ENCODE measurements around the gene ALOX5. TPM values are rescaled to one million over a fixed set of nuclear protein-coding genes. Genes with fewer than 3 reads are reported as not detected.
"Not testable (repeated sequence)": the region's sequence is repeated elsewhere in the genome, so short reads cannot be mapped to it uniquely, and the experiment has no call there.

Gene ALOX5
- total RNA-seq, 1 experiment from 2014 or later = 6.1 TPM

GRCh38 chr10:45348196-45348765 lies 25.7 kb upstream of the ALOX5 start:
- H3K4me3 ChIP-seq (replicated peaks in 1 of 2; ENCODE audit: low read depth in 1 of 2, low read length in 2 of 2); H3K4me1 ChIP-seq (ENCODE audit: control insufficient read depth in 1 of 2, insufficient read depth in 2 of 2, low read length in 2 of 2); intact Hi-C loops (cut with micrococcal nuclease); BruUV-seq (replicated peaks); H3K9ac ChIP-seq (ENCODE audit: low read length); H3K27me3 ChIP-seq (ENCODE audit: insufficient read depth, low read length); H3K9me3 ChIP-seq (ENCODE audit: control insufficient read depth in 1 of 2, insufficient read depth in 1 of 2, low read depth in 1 of 2, low read length in 2 of 2); DNase-seq (ENCODE audit: low read depth, low spot score); H2AFZ ChIP-seq (ENCODE audit: low read depth, low read length, poor library complexity, severe bottlenecking); H3K4me2 ChIP-seq (ENCODE audit: low read length); POLR2A ChIA-PET; H3K36me3 ChIP-seq (ENCODE audit: control insufficient read depth in 1 of 2, insufficient read depth in 2 of 2, low read length in 2 of 2); H4K20me1 ChIP-seq (ENCODE audit: insufficient read depth); RAD21 ChIA-PET (ENCODE audit: low non-redundant PET in 1 of 2, low total read pairs in 2 of 2, uncharacterized antibody in 2 of 2, unreplicated experiment in 2 of 2); H3K79me2 ChIP-seq (ENCODE audit: insufficient read depth, low read length); ATAC-seq; H3K9me2 ChIP-seq (ENCODE audit: insufficient read depth); H3K27ac ChIP-seq (ENCODE audit: low read depth, low read length); CTCF ChIA-PET: not testable (repeated sequence)

- no peaks in the 10 kb centered on the region for H3K9me3 ChIP-seq (ENCODE audit: control insufficient read depth in 1 of 2, insufficient read depth in 1 of 2, low read depth in 1 of 2, low read length in 2 of 2)
- ChIA-PET CTCF (no interaction called here), POLR2A (no interaction called here), RAD21 (ENCODE audit: low non-redundant PET in 1 of 2, low total read pairs in 2 of 2, uncharacterized antibody in 2 of 2, unreplicated experiment in 2 of 2) (no interaction called here)
- H3K79me2 ChIP-seq (ENCODE audit: insufficient read depth, low read length) = no peaks in the 10 kb centered on the region
- intact Hi-C loops (cut with micrococcal nuclease) = no loop called here
- DNase-seq (ENCODE audit: low read depth, low spot score) (no peak), ATAC-seq (no peak)
- no TSS peak for BruUV-seq (replicated peaks)
- no peak overlapping the region for H3K4me2 ChIP-seq (ENCODE audit: low read length)
- H3K27ac ChIP-seq (ENCODE audit: low read depth, low read length) = no peak overlapping the region
- no peak overlapping the region for H2AFZ ChIP-seq (ENCODE audit: low read depth, low read length, poor library complexity, severe bottlenecking)
- no peaks in the 10 kb centered on the region for H3K4me1 ChIP-seq (ENCODE audit: control insufficient read depth in 1 of 2, insufficient read depth in 2 of 2, low read length in 2 of 2)
- H4K20me1 ChIP-seq (ENCODE audit: insufficient read depth) = no peaks in the 10 kb centered on the region
- no peak overlapping the region for H3K9ac ChIP-seq (ENCODE audit: low read length)
- peaks cover 41% of the 10 kb centered on the region for H3K27me3 ChIP-seq (ENCODE audit: insufficient read depth, low read length)
- H3K36me3 ChIP-seq (ENCODE audit: control insufficient read depth in 1 of 2, insufficient read depth in 2 of 2, low read length in 2 of 2) = no peaks in the 10 kb centered on the region
- TF ChIP-seq ZFX (IDR thresholded peaks at IDR 0.05) = no peak
- no peaks in the 10 kb centered on the region for H3K9me2 ChIP-seq (ENCODE audit: insufficient read depth)
- H3K4me3 ChIP-seq (replicated peaks in 1 of 2; ENCODE audit: low read depth in 1 of 2, low read length in 2 of 2) = no peak overlapping the region
Observed at GRCh38 chr10:45353186-45353585, 20.8 kb upstream of the ALOX5 start.

- H3K27ac ChIP-seq (ENCODE audit: low read depth, low read length) = no peak overlapping the region
- ChIA-PET RAD21 (ENCODE audit: low non-redundant PET in 1 of 2, low total read pairs in 2 of 2, uncharacterized antibody in 2 of 2, unreplicated experiment in 2 of 2) (no interaction called here), POLR2A (no interaction called here), CTCF (no interaction called here)
- no peaks in the 10 kb centered on the region for H4K20me1 ChIP-seq (ENCODE audit: insufficient read depth)
- H3K9me3 ChIP-seq (ENCODE audit: control insufficient read depth in 1 of 2, insufficient read depth in 1 of 2, low read depth in 1 of 2, low read length in 2 of 2) = no peaks in the 10 kb centered on the region
- H3K4me2 ChIP-seq (ENCODE audit: low read length) = no peak overlapping the region
- H3K79me2 ChIP-seq (ENCODE audit: insufficient read depth, low read length) = no peaks in the 10 kb centered on the region
- no peaks in the 10 kb centered on the region for H3K9me2 ChIP-seq (ENCODE audit: insufficient read depth)
- no peak overlapping the region for H2AFZ ChIP-seq (ENCODE audit: low read depth, low read length, poor library complexity, severe bottlenecking)
- no peak overlapping the region for H3K9ac ChIP-seq (ENCODE audit: low read length)
- no peaks in the 10 kb centered on the region for H3K4me1 ChIP-seq (ENCODE audit: control insufficient read depth in 1 of 2, insufficient read depth in 2 of 2, low read length in 2 of 2)
- H3K27me3 ChIP-seq (ENCODE audit: insufficient read depth, low read length) = peaks cover 41% of the 10 kb centered on the region
- intact Hi-C loops (cut with micrococcal nuclease) = no loop called here
- H3K4me3 ChIP-seq (replicated peaks in 1 of 2; ENCODE audit: low read depth in 1 of 2, low read length in 2 of 2) = no peak overlapping the region
- DNase-seq (ENCODE audit: low read depth, low spot score) (no peak), ATAC-seq (no peak)
- BruUV-seq (replicated peaks) = no TSS peak
- H3K36me3 ChIP-seq (ENCODE audit: control insufficient read depth in 1 of 2, insufficient read depth in 2 of 2, low read length in 2 of 2) = no peaks in the 10 kb centered on the region
- TF ChIP-seq RAD21 (IDR thresholded peaks at IDR 0.05; ENCODE audit: low read depth) (no peak), SP1 (IDR thresholded peaks at IDR 0.05; ENCODE audit: low read depth) (no peak), ZFX (IDR thresholded peaks at IDR 0.05) (no peak), EZH2phosphoT487 (IDR thresholded peaks at IDR 0.05; ENCODE audit: borderline replicate concordance) (no peak), FOSL1 (IDR thresholded peaks at IDR 0.05; ENCODE audit: low read depth) (no peak), CTCF (IDR thresholded peaks at IDR 0.05 in 2 of 3, conservative IDR thresholded peaks at IDR 0.05 in 1 of 3; ENCODE audit: borderline replicate concordance in 1 of 3, insufficient read depth in 1 of 3, low read depth in 2 of 3, low read length in 2 of 3) (no peak), CBX3 (IDR thresholded peaks at IDR 0.05; ENCODE audit: low read depth) (no peak), REST (IDR thresholded peaks at IDR 0.05; ENCODE audit: low read depth) (no peak)
Observed at GRCh38 chr10:45354261-45354660, 19.8 kb upstream of the ALOX5 start.

Measured in HCT116 (cell line).